Esophagus (tissue), 2 donors: ENCODE data around the gene ALLC. TPM values are rescaled to one million over a fixed set of nuclear protein-coding genes. Genes with fewer than 3 reads are reported as not detected.
"Not testable (repeated sequence)": the region's sequence is repeated elsewhere in the genome, so short reads cannot be mapped to it uniquely, and the experiment has no call there.

ENCODE experiments used
- H3K27ac ChIP-seq, 2 donors: one replicate each; pipeline ENCODE4 v1.5.1; 2013; ENCODE audit warnings: low read depth in 2 of 2, mild to moderate bottlenecking in 2 of 2, inconsistent platforms in 1 of 2, low read length in 1 of 2, moderate library complexity in 1 of 2
- H3K27me3 ChIP-seq, 2 donors: one replicate each; pipeline ENCODE4 v1.6.1; 2013; ENCODE audit warnings: low read length in 2 of 2, control low read depth in 1 of 2, mild to moderate bottlenecking in 1 of 2; ENCODE audit not compliant: insufficient read depth in 2 of 2, control insufficient read depth in 1 of 2
- H3K36me3 ChIP-seq, 2 donors: one replicate each; pipeline ENCODE4 v1.6.1; 2013; ENCODE audit warnings: low read length in 1 of 2; ENCODE audit not compliant: control insufficient read depth in 2 of 2, insufficient read depth in 2 of 2
- H3K4me1 ChIP-seq, 2 donors: one replicate each; pipeline ENCODE4 v1.6.1; 2013; ENCODE audit warnings: low read length in 1 of 2; ENCODE audit not compliant: control insufficient read depth in 2 of 2, insufficient read depth in 2 of 2
- H3K4me3 ChIP-seq, 2 donors: one replicate each; pipeline ENCODE4 v1.5.1; 2013; ENCODE audit warnings: low read length in 2 of 2, mild to moderate bottlenecking in 2 of 2, low read depth in 1 of 2, moderate library complexity in 1 of 2
- H3K9me3 ChIP-seq, 2 donors: one replicate each; pipeline ENCODE4 v1.6.1; 2013; ENCODE audit warnings: mild to moderate bottlenecking in 2 of 2, low read depth in 1 of 2, low read length in 1 of 2, moderate library complexity in 1 of 2; ENCODE audit not compliant: control insufficient read depth in 2 of 2, insufficient read depth in 1 of 2
- WGBS, 2 donors: extraction: QIAGEN DNeasy Blood & Tissue Kit; methylation state at CpG; one replicate each; pipeline ENCODE4 v1.1.7; 2013; 5-methylcytosine and 5-hydroxymethylcytosine counted together
- polyA plus RNA-seq, 2 donors: library from polyadenylated mRNA; stranded (reverse); fragments of 200-250 nt; gene quantifications; one replicate each; pipeline ENCODE4 v1.2.3, GENCODE V29; 2013
- donor health status: healthy with polysubstance abuse.
- donor health status: Bipolar disorder and iron deficiency.

ALLC gene
- polyA plus RNA-seq, 2 donors, result 0.04 TPM; not detected in 1

DNA sequence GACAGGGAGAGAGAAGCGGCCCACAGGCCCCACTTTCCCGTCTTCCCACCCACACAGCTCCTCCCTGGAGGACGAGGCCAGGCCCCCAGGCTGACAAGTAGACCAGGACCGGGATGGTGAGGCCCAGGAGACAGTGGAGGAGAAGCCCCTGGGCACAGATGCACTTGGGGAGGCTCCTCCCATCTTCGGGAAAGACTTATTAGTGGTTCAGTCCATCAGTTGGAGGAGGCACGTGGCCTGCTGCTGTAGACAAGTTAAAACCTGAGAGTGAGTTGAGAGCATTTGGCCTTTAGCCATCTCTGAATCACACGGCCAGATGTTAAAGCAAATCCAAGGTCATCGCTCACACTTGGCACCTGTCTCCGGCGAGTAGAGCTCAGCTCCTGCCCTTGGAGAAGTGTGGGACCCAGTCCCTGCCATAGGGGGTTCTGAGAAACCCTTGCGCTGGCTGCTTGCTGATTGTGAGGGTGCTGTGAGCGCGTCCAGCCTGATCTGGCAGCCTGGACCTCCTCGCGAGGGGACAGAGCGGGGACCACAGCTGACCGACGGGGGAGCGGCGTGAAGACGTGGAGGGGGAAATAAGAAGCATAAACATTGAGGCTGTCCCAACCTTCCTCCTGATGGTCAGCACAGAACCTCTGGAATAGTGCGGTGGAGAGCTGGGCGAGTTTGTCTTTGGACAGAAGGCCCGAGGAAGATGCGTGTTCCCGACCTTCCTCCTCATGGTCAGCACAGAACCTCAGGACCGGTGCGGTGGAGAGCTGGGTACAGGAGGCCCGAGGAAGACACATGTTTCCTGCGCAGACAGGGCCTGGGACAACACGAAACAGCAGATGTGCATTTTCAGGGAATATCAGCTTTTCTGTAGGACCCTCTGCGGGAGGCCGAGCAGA lies 24.7 kb upstream of the ALLC start:
- Histone ChIP-seq H3K4me1 (peaks cover 0 to 4% of the 10 kb centered on the region in 2 donors), H3K27ac (no peak overlapping the region), H3K4me3 (no peak overlapping the region), H3K27me3 (no peaks in the 10 kb centered on the region), H3K9me3 (no peaks in the 10 kb centered on the region), H3K36me3 (no peaks in the 10 kb centered on the region)
- WGBS, 2 donors, result 77% methylated on average over 33 of the region's 33 CpGs

DNA sequence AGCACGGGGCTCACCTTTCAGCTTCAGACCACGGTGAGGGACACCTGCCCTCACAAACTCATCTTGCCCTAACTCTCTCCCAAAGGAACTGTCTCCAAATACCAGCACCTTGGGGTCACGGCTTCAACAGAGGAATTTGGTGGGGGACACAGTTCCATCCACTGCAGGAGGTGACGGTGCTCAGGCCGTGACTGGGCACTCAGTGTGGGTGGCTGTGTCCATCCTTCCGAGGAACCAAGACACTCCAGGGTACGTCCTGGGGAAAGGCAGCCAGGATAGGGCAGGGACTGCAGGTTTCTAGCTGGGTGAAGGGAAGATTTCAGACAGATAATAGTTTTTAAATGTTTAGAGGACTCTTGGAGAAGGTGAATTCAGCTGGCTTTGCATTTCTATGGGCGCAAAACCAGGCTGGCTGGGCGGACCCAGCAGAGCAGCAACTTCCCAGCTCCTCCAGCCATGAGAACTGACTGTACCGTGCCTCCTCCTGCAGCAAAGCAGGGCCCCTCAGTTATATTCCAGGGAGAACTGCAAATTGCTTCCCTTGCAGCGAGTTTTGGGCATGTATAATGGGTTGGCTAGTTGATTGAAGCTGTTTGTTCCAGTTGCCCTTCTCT lies 23.9 kb upstream of the ALLC start:
- 79 to 83% methylated on average over 11 of the region's 11 CpGs for WGBS, 2 donors
- peaks cover 0 to 4% of the 10 kb centered on the region in 2 donors for H3K4me1 ChIP-seq
- no peak overlapping the region for H3K4me3 ChIP-seq
- H3K27ac ChIP-seq, result no peak overlapping the region
- H3K27me3 ChIP-seq, result no peaks in the 10 kb centered on the region
- no peaks in the 10 kb centered on the region for H3K36me3 ChIP-seq
- no peaks in the 10 kb centered on the region for H3K9me3 ChIP-seq

DNA sequence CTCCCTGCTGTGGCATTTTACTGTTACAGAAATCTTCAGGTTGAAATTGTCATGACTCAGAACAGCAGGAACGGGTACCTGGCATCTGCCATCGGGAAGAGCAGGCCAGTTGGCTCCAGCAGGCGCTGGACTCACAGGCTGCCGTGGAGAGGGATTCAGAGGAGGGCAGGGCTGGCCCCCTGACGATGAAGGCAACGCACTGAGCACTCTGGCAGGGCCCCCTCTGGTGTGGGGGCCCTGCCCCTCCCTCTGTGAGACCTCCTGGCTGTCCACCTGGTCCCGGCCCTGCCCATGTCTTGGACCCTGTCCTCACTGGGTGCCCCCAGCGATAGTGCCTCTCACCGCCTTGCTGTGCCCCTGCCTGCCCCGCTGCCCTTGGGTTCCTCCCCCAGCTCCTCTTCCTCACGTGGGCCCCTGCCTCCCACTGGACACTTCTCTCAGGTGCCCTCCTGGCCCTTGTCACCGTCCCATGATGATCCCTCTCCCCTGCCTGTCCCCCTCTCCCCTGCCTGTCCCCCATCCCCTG lies 23.3 kb upstream of the ALLC start:
- H3K4me1 ChIP-seq, result peaks cover 0 to 4% of the 10 kb centered on the region in 2 donors
- no peaks in the 10 kb centered on the region for H3K9me3 ChIP-seq
- H3K4me3 ChIP-seq, result no peak overlapping the region
- H3K36me3 ChIP-seq, result no peaks in the 10 kb centered on the region
- H3K27me3 ChIP-seq, result no peaks in the 10 kb centered on the region
- 60 to 61% methylated on average over 12 of the region's 12 CpGs for WGBS, 2 donors
- no peak overlapping the region for H3K27ac ChIP-seq

DNA sequence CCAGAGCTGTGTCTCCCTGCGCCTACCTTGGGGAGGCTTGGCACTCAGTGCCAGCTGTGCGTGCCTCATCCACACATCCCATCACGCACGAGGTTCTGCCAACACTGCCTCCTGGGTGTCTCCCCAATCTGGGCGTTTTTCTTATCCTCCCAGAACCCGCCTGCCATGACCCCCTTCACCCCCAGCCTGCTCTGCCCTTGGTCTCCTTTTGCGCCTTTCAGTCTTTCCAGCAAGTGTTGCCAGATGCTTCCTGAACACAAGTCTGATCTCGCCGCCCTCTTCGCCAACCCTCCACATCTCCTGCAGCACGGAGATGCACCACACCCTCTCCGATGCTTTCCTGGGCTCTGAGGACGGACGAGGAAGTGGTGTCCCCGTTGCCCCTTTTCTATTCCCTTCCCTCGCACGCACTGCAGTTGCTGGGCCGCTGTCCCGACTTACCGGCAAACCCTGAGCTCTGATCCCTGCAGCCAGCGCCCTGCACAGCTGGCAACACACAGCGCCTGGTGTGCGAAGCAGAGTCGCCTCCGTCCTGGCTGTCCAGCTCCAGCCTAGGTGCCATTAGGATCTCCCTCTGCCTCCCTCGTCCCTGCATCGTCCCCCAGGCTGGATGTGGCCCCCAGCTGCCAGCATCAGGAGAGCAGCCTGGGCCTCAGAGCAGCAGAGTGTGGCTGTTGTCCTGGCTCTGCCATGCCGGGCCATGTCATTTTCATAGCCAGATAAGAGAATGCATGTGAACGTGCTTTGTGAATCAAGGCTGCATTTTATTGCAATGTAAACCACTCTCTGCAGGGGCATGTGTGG lies 22.6 kb upstream of the ALLC start:
- no peaks in the 10 kb centered on the region for H3K27me3 ChIP-seq
- H3K4me1 ChIP-seq, result peaks cover 0 to 4% of the 10 kb centered on the region in 2 donors
- no peaks in the 10 kb centered on the region for H3K36me3 ChIP-seq
- 51 to 62% methylated on average over 29 of the region's 29 CpGs for WGBS, 2 donors
- no peak overlapping the region for H3K27ac ChIP-seq
- no peak overlapping the region for H3K4me3 ChIP-seq
- no peaks in the 10 kb centered on the region for H3K9me3 ChIP-seq

DNA sequence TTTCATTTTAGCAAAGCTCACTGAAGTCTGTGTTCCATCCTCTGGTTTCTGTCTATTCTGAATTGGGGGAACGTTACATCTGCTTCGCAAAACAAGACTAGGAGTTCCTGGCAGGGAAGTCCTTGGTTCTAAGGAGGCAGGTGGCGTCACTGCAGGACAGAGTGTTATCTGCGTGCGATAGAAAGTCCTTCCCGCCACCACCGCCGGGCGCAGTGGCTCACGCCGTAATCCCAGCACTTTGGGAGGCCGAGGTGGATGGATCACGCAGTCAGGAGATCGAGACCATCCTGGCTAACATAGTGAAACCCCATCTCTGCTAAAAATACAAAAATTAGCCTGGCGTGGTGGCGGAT lies 22.0 kb upstream of the ALLC start:
- H3K27ac ChIP-seq, H3K36me3 ChIP-seq, H3K4me3 ChIP-seq, H3K27me3 ChIP-seq, H3K4me1 ChIP-seq, H3K9me3 ChIP-seq: not testable (repeated sequence)
- WGBS, 2 donors, result 88 to 96% methylated on average over 16 of the region's 16 CpGs

DNA sequence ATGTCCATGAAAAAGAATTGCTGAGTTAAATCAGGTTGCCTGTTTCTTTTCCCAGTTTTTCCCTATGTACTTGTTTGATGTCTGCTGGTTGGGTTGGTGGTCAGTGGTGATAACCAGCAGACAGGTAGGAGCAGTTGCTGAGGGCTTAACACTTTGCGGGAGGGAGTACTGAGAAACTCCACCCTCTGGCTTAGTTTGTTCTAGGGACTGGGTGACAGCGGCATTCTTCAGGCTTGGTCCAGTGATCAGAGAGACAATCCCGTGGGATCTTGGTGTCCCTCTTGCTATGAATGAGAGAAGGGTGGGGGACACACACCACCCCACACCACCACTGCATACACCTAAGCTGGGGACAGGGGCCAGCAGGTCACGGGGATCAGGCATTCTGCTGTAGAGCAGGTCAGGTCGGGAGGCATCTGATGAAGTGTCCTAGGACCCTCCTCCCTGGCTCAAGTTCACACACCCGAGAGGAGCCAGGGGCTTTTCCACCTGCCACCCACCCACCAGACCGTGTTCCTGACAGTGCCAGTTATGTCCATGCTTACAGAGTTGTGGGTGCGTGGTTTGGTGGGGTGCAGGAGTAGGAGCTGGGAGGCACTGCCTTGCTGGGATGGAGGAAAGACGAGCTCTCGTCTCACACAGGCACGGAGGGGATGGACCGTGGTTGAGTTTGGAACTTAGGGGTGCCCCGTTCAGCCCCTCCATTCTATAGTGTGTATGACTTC lies 21.3 kb upstream of the ALLC start:
- Histone ChIP-seq H3K4me1 (peaks cover 0 to 2% of the 10 kb centered on the region in 2 donors), H3K36me3 (no peaks in the 10 kb centered on the region), H3K9me3 (no peaks in the 10 kb centered on the region), H3K27me3 (no peaks in the 10 kb centered on the region), H3K4me3 (no peak overlapping the region), H3K27ac (no peak overlapping the region)
- WGBS, 2 donors, result 85 to 86% methylated on average over 13 of the region's 13 CpGs

DNA sequence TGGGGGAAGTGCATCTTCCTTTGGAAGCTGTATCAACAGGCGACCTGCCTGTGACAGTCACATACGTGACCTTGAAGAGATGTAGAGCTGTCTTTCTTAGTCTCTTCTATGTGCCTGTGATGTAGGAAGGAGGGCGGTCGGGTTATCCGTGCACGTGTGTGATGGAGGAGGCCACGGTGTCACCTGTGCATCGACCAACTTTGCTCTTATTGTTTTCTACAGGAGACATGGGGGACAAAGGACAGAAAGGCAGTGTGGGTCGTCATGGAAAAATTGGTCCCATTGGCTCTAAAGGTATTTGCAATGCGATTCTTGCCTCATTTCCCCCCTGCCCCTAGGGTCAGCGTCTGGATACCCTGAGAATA lies 20.7 kb upstream of the ALLC start:
- 87 to 89% methylated on average over 11 of the region's 11 CpGs for WGBS, 2 donors
- no peak overlapping the region for H3K27ac ChIP-seq

DNA sequence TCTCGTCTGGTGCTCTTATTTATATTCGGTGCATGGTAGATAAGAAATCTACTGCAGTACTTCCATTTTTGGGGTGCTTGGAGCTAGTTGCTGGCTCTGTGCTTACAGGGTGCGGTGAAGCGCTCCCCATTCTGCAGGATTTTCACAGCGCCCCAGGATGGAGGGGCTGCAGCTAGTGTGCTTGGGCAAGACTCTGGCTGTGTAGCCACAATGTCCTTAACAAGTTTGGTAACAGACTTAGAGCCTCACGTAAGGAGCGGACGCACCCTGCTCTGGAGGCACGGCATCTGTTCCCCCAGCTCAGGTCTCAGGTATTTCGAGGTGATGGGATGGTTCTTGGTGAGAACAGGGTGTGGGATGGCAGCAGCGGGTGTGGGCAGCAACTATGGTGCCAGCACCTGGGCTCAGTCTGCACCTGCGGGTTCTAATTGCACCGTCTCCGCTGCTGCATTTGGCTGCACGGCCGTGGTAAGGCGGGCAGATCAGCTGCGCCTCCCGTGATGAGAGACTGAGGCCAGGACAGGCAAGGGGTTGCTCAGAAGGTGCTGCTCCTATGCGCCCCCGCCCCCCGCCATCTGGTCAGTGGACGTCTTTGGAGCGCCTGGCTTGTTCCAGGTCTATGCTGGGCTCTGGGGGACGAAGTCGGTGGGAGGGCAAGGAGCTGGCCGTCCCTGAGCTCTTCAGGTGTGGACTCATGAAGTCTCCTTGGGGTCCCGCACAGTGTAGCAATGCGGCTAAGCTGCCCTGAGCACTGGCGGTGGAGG lies 20.1 kb upstream of the ALLC start:
- no peak overlapping the region for H3K4me3 ChIP-seq
- H3K36me3 ChIP-seq, result no peaks in the 10 kb centered on the region
- WGBS, 2 donors, result 92 to 93% methylated on average over 30 of the region's 30 CpGs
- H3K9me3 ChIP-seq, result no peaks in the 10 kb centered on the region
- no peak overlapping the region for H3K27ac ChIP-seq
- H3K27me3 ChIP-seq, result no peaks in the 10 kb centered on the region
- H3K4me1 ChIP-seq, result peaks cover 0 to 2% of the 10 kb centered on the region in 2 donors

More for the DNA sequence above, 20.7 kb upstream of the ALLC start:
- H3K9me3 ChIP-seq, result no peaks in the 10 kb centered on the region
- H3K36me3 ChIP-seq, result no peaks in the 10 kb centered on the region
- no peak overlapping the region for H3K4me3 ChIP-seq
- H3K4me1 ChIP-seq, result peaks cover 0 to 2% of the 10 kb centered on the region in 2 donors
- H3K27me3 ChIP-seq, result no peaks in the 10 kb centered on the region
